ACC112 (cell line): Measurements from ENCODE around the gene SP6.

Experiments
- H2AFZ ChIP-seq: fragments of 200-600 bp; sonication (generic); one replicate; pipeline ENCODE4 v1.6.0; 2017; ENCODE audit warnings: antibody characterized with exemption, low read length; ENCODE audit not compliant: unreplicated experiment
- H3K27ac ChIP-seq: fragments of 200-600 bp; sonication (generic); 2 replicates; pipeline ENCODE4 v1.5.1; 2014; ENCODE audit warnings: low read depth, mild to moderate bottlenecking, antibody characterized with exemption, low read length, moderate library complexity
- H3K27me3 ChIP-seq: fragments of 200-600 bp; sonication (generic); 2 replicates; pipeline ENCODE4 v1.6.1; 2014; ENCODE audit warnings: mild to moderate bottlenecking, antibody characterized with exemption, low read length, moderate library complexity, mixed read lengths; ENCODE audit not compliant: insufficient read depth
- H3K36me3 ChIP-seq: fragments of 200-600 bp; sonication (generic); 2 replicates; pipeline ENCODE4 v1.6.1; 2016; ENCODE audit warnings: mild to moderate bottlenecking, antibody characterized with exemption, low read length, moderate library complexity, mixed read lengths; ENCODE audit not compliant: insufficient read depth
- H3K4me1 ChIP-seq: fragments of 200-600 bp; sonication (generic); one replicate; pipeline ENCODE4 v1.6.1; 2016; ENCODE audit warnings: low read length, mixed read lengths; ENCODE audit not compliant: insufficient read depth, unreplicated experiment, control insufficient read depth
- H3K4me3 ChIP-seq: fragments of 200-600 bp; sonication (generic); 2 replicates; pipeline ENCODE4 v1.5.1; 2014; ENCODE audit warnings: mild to moderate bottlenecking, low read depth, low read length
- H3K79me2 ChIP-seq: fragments of 200-600 bp; sonication (generic); one replicate; pipeline ENCODE4 v1.6.0; 2016; ENCODE audit warnings: low read length; ENCODE audit not compliant: control insufficient read depth, unreplicated experiment, insufficient read depth

SP6 gene

GRCh38 chr17:47810200-47810821 lies 40.7 kb downstream of the SP6 start:
- Histone ChIP-seq H3K4me3 (no peak overlapping the region), H3K27ac (peak overlapping the region; percentile 74), H3K4me1 (peaks cover 20% of the 10 kb centered on the region), H3K79me2 (no peaks in the 10 kb centered on the region), H3K27me3 (no peaks in the 10 kb centered on the region), H3K36me3 (0 out of 2 replicates have a peak, but pooled peaks cover 5% of the 10 kb centered on the region), H2AFZ (no peak overlapping the region)

- 0 out of 2 replicates have a peak, but pooled peaks cover 5% of the 10 kb centered on the region for H3K36me3 ChIP-seq
- 0 out of 2 replicates have a peak, but pooled peaks cover 4% of the 10 kb centered on the region for H3K27me3 ChIP-seq
- no peak overlapping the region for H2AFZ ChIP-seq
- H3K4me3 ChIP-seq, result no peak overlapping the region
- H3K27ac ChIP-seq, result no peak overlapping the region
- no peaks in the 10 kb centered on the region for H3K79me2 ChIP-seq
- peaks cover 20% of the 10 kb centered on the region for H3K4me1 ChIP-seq
These were observed 42.0 kb downstream of the SP6 start for GRCh38 chr17:47808830-47809480.

GRCh38 chr17:47808036-47808829 lies 42.7 kb downstream of the SP6 start:
- H2AFZ ChIP-seq, result no peak overlapping the region
- 0 out of 2 replicates have a peak, but pooled peaks cover 5% of the 10 kb centered on the region for H3K36me3 ChIP-seq
- H3K27ac ChIP-seq, result no peak overlapping the region
- H3K4me3 ChIP-seq, result no peak overlapping the region
- no peaks in the 10 kb centered on the region for H3K79me2 ChIP-seq
- peaks cover 11% of the 10 kb centered on the region; the same call in 1 of the 2 replicates for H3K27me3 ChIP-seq
- H3K4me1 ChIP-seq, result peaks cover 20% of the 10 kb centered on the region

- H3K4me1 ChIP-seq, result peaks cover 20% of the 10 kb centered on the region
These were observed 43.5 kb downstream of the SP6 start for GRCh38 chr17:47807421-47807820.

GRCh38 chr17:47806913-47807255 lies 44.1 kb downstream of the SP6 start:
- H3K79me2 ChIP-seq, result no peaks in the 10 kb centered on the region
- no peak overlapping the region for H3K4me3 ChIP-seq
- no peak overlapping the region for H3K27ac ChIP-seq
- no peak overlapping the region for H2AFZ ChIP-seq
- H3K36me3 ChIP-seq, result 0 out of 2 replicates have a peak, but pooled peaks cover 5% of the 10 kb centered on the region
- H3K4me1 ChIP-seq, result peaks cover 20% of the 10 kb centered on the region
- H3K27me3 ChIP-seq, result peaks cover 17% of the 10 kb centered on the region; the same call in 1 of the 2 replicates

More at GRCh38 chr17:47807421-47807820, 43.5 kb downstream of the SP6 start:
- Histone ChIP-seq H3K27ac (no peak overlapping the region), H3K36me3 (0 out of 2 replicates have a peak, but pooled peaks cover 5% of the 10 kb centered on the region), H3K79me2 (no peaks in the 10 kb centered on the region), H2AFZ (no peak overlapping the region), H3K4me3 (no peak overlapping the region), H3K27me3 (peaks cover 17% of the 10 kb centered on the region; the same call in 1 of the 2 replicates)

- H2AFZ ChIP-seq, result no peak overlapping the region
- peaks cover 22% of the 10 kb centered on the region; the same call in 1 of the 2 replicates for H3K27me3 ChIP-seq
- 0 out of 2 replicates have a peak, but pooled peaks cover 5% of the 10 kb centered on the region for H3K36me3 ChIP-seq
- peaks cover 20% of the 10 kb centered on the region for H3K4me1 ChIP-seq
- no peak overlapping the region for H3K4me3 ChIP-seq
- H3K27ac ChIP-seq, result no peak overlapping the region
- H3K79me2 ChIP-seq, result no peaks in the 10 kb centered on the region
These were observed 44.7 kb downstream of the SP6 start for GRCh38 chr17:47806026-47806912.

GRCh38 chr17:47804461-47804860 lies 46.5 kb downstream of the SP6 start:
- peaks cover 29% of the 10 kb centered on the region; the same call in 1 of the 2 replicates for H3K27me3 ChIP-seq
- no peak overlapping the region for H3K27ac ChIP-seq
- no peak overlapping the region for H2AFZ ChIP-seq
- H3K4me1 ChIP-seq, result peaks cover 4% of the 10 kb centered on the region
- 0 out of 2 replicates have a peak, but pooled peaks cover 5% of the 10 kb centered on the region for H3K36me3 ChIP-seq
- H3K4me3 ChIP-seq, result no peak overlapping the region
- H3K79me2 ChIP-seq, result no peaks in the 10 kb centered on the region

- H3K4me1 ChIP-seq, result no peaks in the 10 kb centered on the region
- H3K36me3 ChIP-seq, result 0 out of 2 replicates have a peak, but pooled peaks cover 4% of the 10 kb centered on the region
- H3K27me3 ChIP-seq, result peaks cover 29% of the 10 kb centered on the region; the same call in 1 of the 2 replicates
- H3K4me3 ChIP-seq, result no peak overlapping the region
- H3K79me2 ChIP-seq, result no peaks in the 10 kb centered on the region
- H2AFZ ChIP-seq, result no peak overlapping the region
- H3K27ac ChIP-seq, result no peak overlapping the region
These were observed 47.2 kb downstream of the SP6 start for GRCh38 chr17:47803751-47804150.

GRCh38 chr17:47803201-47803600 lies 47.8 kb downstream of the SP6 start:
- Histone ChIP-seq H3K27me3 (peaks cover 34% of the 10 kb centered on the region), H2AFZ (no peak overlapping the region), H3K36me3 (no peaks in the 10 kb centered on the region), H3K4me3 (no peak overlapping the region), H3K4me1 (no peaks in the 10 kb centered on the region), H3K79me2 (no peaks in the 10 kb centered on the region), H3K27ac (no peak overlapping the region)
